HFFc6 (cell line): Measurements from ENCODE around the gene MMP17. TPM values are rescaled to one million over a fixed set of nuclear protein-coding genes. Genes with fewer than 3 reads are reported as not detected.

ENCODE experiments used
- DNase-seq: peaks from one replicate; pipeline ENCODE4 v3.0.0-alpha.2; 2018
- H3K27ac Mint-ChIP-seq: 2 replicates; pipeline ENCODE4 v1.8.0; 2020; ENCODE audit warnings: mild to moderate bottlenecking, mixed read lengths
- H3K27me3 Mint-ChIP-seq: 2 replicates; pipeline ENCODE4 v1.8.0; 2021; ENCODE audit warnings: mild to moderate bottlenecking, moderate library complexity, mixed read lengths; ENCODE audit not compliant: insufficient read depth
- H3K36me3 Mint-ChIP-seq: 2 replicates; pipeline ENCODE4 v1.8.0; 2021; ENCODE audit warnings: low read depth, mixed read lengths
- H3K4me1 Mint-ChIP-seq: 2 replicates; pipeline ENCODE4 v1.8.0; 2020; ENCODE audit warnings: low read depth, mixed read lengths
- H3K4me3 Mint-ChIP-seq: 2 replicates; pipeline ENCODE4 v1.8.0; 2020; ENCODE audit warnings: mild to moderate bottlenecking, moderate library complexity, mixed read lengths
- H3K9me3 Mint-ChIP-seq: 2 replicates; pipeline ENCODE4 v1.8.0; 2020; ENCODE audit warnings: mild to moderate bottlenecking, mixed read lengths
- CTCF ChIP-seq: fragments of 200-600 bp; sonication (generic); IDR thresholded peaks from 2 replicates; pipeline ENCODE4 v1.5.0; 2021; ENCODE audit warnings: antibody characterized with exemption, mild to moderate bottlenecking
- total RNA-seq, 6 experiments: library from RNA; stranded (reverse); fragmentation: NEBNext Ultra II Directional; extraction: Animal tissue kit (Norgen Biotek cat#: 25700); gene quantifications; 2 replicates in 1 of 6; 3 replicates in 5 of 6; pipeline ENCODE4 v1.2.3, GENCODE V29; 2021

The MMP17 gene
- total RNA-seq, 6 experiments from 2014 or later: 23.9 to 31.5 (median 26.6) TPM

- Mint-ChIP-seq H3K27ac (no peak overlapping the region), H3K4me3 (no peak overlapping the region), H3K4me1 (peaks cover 10% of the 10 kb centered on the region), H3K27me3 (peaks cover 2% of the 10 kb centered on the region; the same call in 1 of the 2 replicates), H3K9me3 (no peaks in the 10 kb centered on the region), H3K36me3 (peaks cover 13% of the 10 kb centered on the region; the same call in 1 of the 2 replicates)
- no peak for DNase-seq
- no peak for TF ChIP-seq CTCF
Observed at GRCh38 chr12:131800594-131801135, 27.5 kb upstream of the MMP17 start.

GRCh38 chr12:131801254-131801866, 26.8 kb upstream of the MMP17 start:
- Mint-ChIP-seq H3K9me3 (no peaks in the 10 kb centered on the region), H3K4me1 (peaks cover 10% of the 10 kb centered on the region), H3K4me3 (no peak overlapping the region), H3K36me3 (peaks cover 13% of the 10 kb centered on the region; the same call in 1 of the 2 replicates), H3K27me3 (peaks cover 2% of the 10 kb centered on the region; the same call in 1 of the 2 replicates), H3K27ac (no peak overlapping the region)
- no peak for TF ChIP-seq CTCF
- DNase-seq: no peak

- H3K36me3 Mint-ChIP-seq: peaks cover 9% of the 10 kb centered on the region; the same call in 1 of the 2 replicates
- peak overlapping the region; percentile 34; the same call in 1 of the 2 replicates for H3K27ac Mint-ChIP-seq
- peak; percentile 31 for DNase-seq
- H3K4me3 Mint-ChIP-seq: no peak overlapping the region
- H3K27me3 Mint-ChIP-seq: peaks cover 2% of the 10 kb centered on the region; the same call in 1 of the 2 replicates
- TF ChIP-seq CTCF: no peak
- peaks cover 10% of the 10 kb centered on the region for H3K4me1 Mint-ChIP-seq
- no peaks in the 10 kb centered on the region for H3K9me3 Mint-ChIP-seq
Observed at GRCh38 chr12:131803961-131804521, 24.2 kb upstream of the MMP17 start.

GRCh38 chr12:131805421-131805820, 22.8 kb upstream of the MMP17 start:
- TF ChIP-seq CTCF: no peak
- Mint-ChIP-seq H3K4me1 (peaks cover 10% of the 10 kb centered on the region), H3K27ac (no peak overlapping the region), H3K4me3 (no peak overlapping the region), H3K9me3 (no peaks in the 10 kb centered on the region), H3K36me3 (peaks cover 5% of the 10 kb centered on the region; the same call in 1 of the 2 replicates), H3K27me3 (peaks cover 2% of the 10 kb centered on the region; the same call in 1 of the 2 replicates)
- DNase-seq: no peak

GRCh38 chr12:131806674-131807073, 21.5 kb upstream of the MMP17 start:
- no peaks in the 10 kb centered on the region; the same call in 1 of the 2 replicates for H3K36me3 Mint-ChIP-seq
- peaks cover 10% of the 10 kb centered on the region for H3K4me1 Mint-ChIP-seq
- no peak overlapping the region for H3K27ac Mint-ChIP-seq
- H3K9me3 Mint-ChIP-seq: no peaks in the 10 kb centered on the region
- H3K27me3 Mint-ChIP-seq: peaks cover 1% of the 10 kb centered on the region; the same call in 1 of the 2 replicates
- no peak overlapping the region for H3K4me3 Mint-ChIP-seq
- DNase-seq: no peak
- no peak for TF ChIP-seq CTCF
